Left ventricle myocardium inferior (tissue), 1 donor: Measurements from ENCODE around the gene MRPS23. TPM values are rescaled to one million over a fixed set of nuclear protein-coding genes. Genes with fewer than 3 reads are reported as not detected.

Experiments used
- DNase-seq: peaks from one replicate; pipeline ENCODE4 v3.0.0-alpha.2; 2020
- H3K27ac ChIP-seq: fragments of 200-600 bp; replicated peaks from 2 replicates; pipeline ENCODE4 v1.8.0; 2021
- H3K27me3 ChIP-seq: fragments of 200-600 bp; 2 replicates; pipeline ENCODE4 v1.8.0; 2021; ENCODE audit warnings: low read depth
- H3K36me3 ChIP-seq: fragments of 200-600 bp; 2 replicates; pipeline ENCODE4 v1.8.0; 2021
- H3K4me1 ChIP-seq: fragments of 200-600 bp; 2 replicates; pipeline ENCODE4 v1.8.0; 2021
- H3K4me3 ChIP-seq: fragments of 200-600 bp; 2 replicates; pipeline ENCODE4 v1.8.0; 2021; ENCODE audit warnings: mild to moderate bottlenecking, moderate library complexity
- H3K9me3 ChIP-seq: fragments of 200-600 bp; replicated peaks from 2 replicates; pipeline ENCODE4 v1.8.0; 2021
- CTCF ChIP-seq: fragments of 200-600 bp; IDR thresholded peaks from 2 replicates; pipeline ENCODE4 v1.8.0; 2021; ENCODE audit warnings: antibody characterized with exemption, mild to moderate bottlenecking, borderline replicate concordance
- intact Hi-C: fragments of 100-400 bp; cut with micrococcal nuclease; formaldehyde crosslinking; loops from one replicate; pipeline ENCODE4 v1.11.0; 2022
- total RNA-seq: library from RNA; stranded (reverse); fragmentation: NEBNext Ultra II Directional; extraction: Animal tissue kit (Norgen Biotek cat#: 25700); gene quantifications from one replicate; pipeline ENCODE4 v1.2.1, GENCODE V29; 2021
- donor health status: DM: no; HTN: yes; CAD: no; lungs with severe emphysema.

The MRPS23 gene
- total RNA-seq, 1 donor from 2014 or later: 89.4 TPM

GRCh38 chr17:57785022-57785421 is 64.8 kb downstream of the MRPS23 start:
- no peak for TF ChIP-seq CTCF
- H3K4me1 ChIP-seq: peaks cover 35% of the 10 kb centered on the region
- no peak overlapping the region for H3K4me3 ChIP-seq
- no peaks in the 10 kb centered on the region for H3K36me3 ChIP-seq
- peaks cover 10% of the 10 kb centered on the region for H3K27me3 ChIP-seq
- H3K9me3 ChIP-seq: no peaks in the 10 kb centered on the region
- intact Hi-C loops: no loop called here
- DNase-seq: peak; percentile 64
- H3K27ac ChIP-seq: peak overlapping the region; percentile 69

Other genes with a start within 250 kb of the MRPS23 start
- gene CCDC182, start 104.7 kb downstream of the MRPS23 start, total RNA-seq: not detected
- gene CUEDC1, start 105.4 kb upstream of the MRPS23 start, total RNA-seq: 43.2 TPM
- 77.2 TPM for gene VEZF1, start 138.2 kb upstream of the MRPS23 start, total RNA-seq
- gene SRSF1, start 157.2 kb upstream of the MRPS23 start, total RNA-seq: 92.4 TPM
- gene DYNLL2, start 233.4 kb upstream of the MRPS23 start, total RNA-seq: 93.5 TPM